HepG2 (cell line): ENCODE measurements around the gene CDK3. TPM values are rescaled to one million over a fixed set of nuclear protein-coding genes. Genes with fewer than 3 reads are reported as not detected.

Experiments
- ATAC-seq: fragments of 200-7000 bp; cut with Tn5 transposase; 3 replicates; pipeline ENCODE4 v1.9.1; 2020; ENCODE audit warnings: mild to moderate bottlenecking, moderate library complexity
- BruUV-seq: library from RNA; stranded (reverse); fragments of 400-500 nt; replicated peaks from 2 replicates; lab custom pipeline; 2021; lab: Mats Ljungman, UMichigan
- CTCF ChIA-PET: fragments of 300-600 bp; formaldehyde crosslinking; extraction: SDS; loops from one replicate; lab custom pipeline; 2021; ENCODE audit warnings: low total read pairs, inconsistent platforms, low intra/inter-chr PET ratio; lab: Yijun Ruan, JAX
- POLR2A ChIA-PET: fragments of 350-600 bp; sonication (Branson Sonifier 250); formaldehyde crosslinking; loops from one replicate; lab custom pipeline; 2020; ENCODE audit warnings: antibody characterized with exemption, inconsistent platforms; lab: Yijun Ruan, JAX
- DNase-seq: peaks from one replicate; pipeline ENCODE4 v3.0.0-alpha.2; 2015; ENCODE audit warnings: low spot score
- FAIRE-seq: peaks from 3 replicates; lab custom pipeline; 2011; peaks lifted over from hg19 to GRCh38; lab: Jason Lieb, UNC
- H2AFZ ChIP-seq: one replicate; pipeline ENCODE4 v1.6.1; 2011; ENCODE audit warnings: low read length, inconsistent platforms
- H3K27ac ChIP-seq: fragments of 300-600 bp; 3 replicates; pipeline ENCODE4 v1.8.0; 2011; ENCODE audit warnings: mixed run types, mild to moderate bottlenecking, mixed read lengths, low read length, inconsistent platforms; ENCODE audit not compliant: insufficient read depth; ENCODE audit errors: extremely low read length
- H3K27me3 ChIP-seq, 2 experiments: fragments of 200-600 bp in 1 of 2; 2 replicates in 1 of 2; 3 replicates in 1 of 2; pipeline versions ENCODE4 v1.6.0 to v1.8.0; 2011; ENCODE audit warnings: low read length in 2 of 2, mild to moderate bottlenecking in 2 of 2, moderate library complexity in 2 of 2, inconsistent platforms in 1 of 2; ENCODE audit not compliant: insufficient read depth in 2 of 2, control insufficient read depth in 1 of 2
- H3K36me3 ChIP-seq, 2 experiments: fragments of 200-600 bp in 1 of 2; replicated peaks in 1 of 2; 2 replicates in 1 of 2; 3 replicates in 1 of 2; pipeline versions ENCODE4 v1.5.1 to v1.8.0; 2011; ENCODE audit warnings: low read length in 2 of 2, inconsistent platforms in 1 of 2; ENCODE audit not compliant: insufficient read depth in 2 of 2, control insufficient read depth in 1 of 2
- H3K4me1 ChIP-seq: 2 replicates; pipeline ENCODE4 v1.5.1; 2012; ENCODE audit warnings: low read length, inconsistent platforms; ENCODE audit not compliant: insufficient read depth
- H3K4me2 ChIP-seq: 2 replicates; pipeline ENCODE4 v1.6.0; 2011; ENCODE audit warnings: low read depth, low read length, inconsistent platforms
- H3K4me3 ChIP-seq, 3 experiments: fragments of 200-600 bp in 1 of 3; sonication (generic), shearing (Covaris generic) in 1 of 3; replicated peaks in 1 of 3; 2 replicates each; pipeline ENCODE4 v1.5.1; 2011 to 2016; ENCODE audit warnings: low read length in 3 of 3, inconsistent platforms in 2 of 3, low read depth in 2 of 3, mild to moderate bottlenecking in 2 of 3, control low read depth in 1 of 3, mixed read lengths in 1 of 3; ENCODE audit not compliant: insufficient read depth in 1 of 3
- H3K79me2 ChIP-seq: one replicate; pipeline ENCODE4 v1.6.1; 2011; ENCODE audit warnings: low read length, inconsistent platforms; ENCODE audit not compliant: insufficient read depth
- H3K9ac ChIP-seq: 2 replicates; pipeline ENCODE4 v1.6.0; 2011; ENCODE audit warnings: mild to moderate bottlenecking, low read depth, low read length, inconsistent platforms; ENCODE audit not compliant: insufficient read depth
- H3K9me3 ChIP-seq: 2 replicates; pipeline ENCODE4 v1.5.1; 2012; ENCODE audit warnings: mild to moderate bottlenecking, low read length
- H4K20me1 ChIP-seq: 2 replicates; pipeline ENCODE4 v1.6.0; 2011; ENCODE audit warnings: inconsistent platforms, mild to moderate bottlenecking, low read length, moderate library complexity; ENCODE audit not compliant: insufficient read depth
- ATF1 ChIP-seq: IDR thresholded peaks from 2 replicates; pipeline ENCODE4 v1.6.1; 2016; ENCODE audit warnings: mild to moderate bottlenecking, control low read depth
- HOXA5 ChIP-seq: sonication (generic); formaldehyde crosslinking; IDR thresholded peaks from 2 replicates; pipeline ENCODE4 v1.4.0; 2020; ENCODE audit warnings: missing genetic modification reagents
- RARG ChIP-seq: sonication (generic); formaldehyde crosslinking; IDR thresholded peaks from 2 replicates; pipeline ENCODE4 v1.4.0; 2020; ENCODE audit warnings: low read depth, mild to moderate bottlenecking, missing genetic modification reagents
- SIN3A ChIP-seq: IDR thresholded peaks from 2 replicates; pipeline ENCODE4 v1.6.1; 2011; ENCODE audit warnings: low read depth, mild to moderate bottlenecking, control low read depth, low read length, borderline replicate concordance
- SKI ChIP-seq: fragments of 450-650 bp; IDR thresholded peaks from one replicate; pipeline ENCODE4 v1.6.1; 2018; ENCODE audit warnings: mild to moderate bottlenecking; ENCODE audit not compliant: partially characterized antibody
- ZFYVE20 ChIP-seq: sonication (generic); formaldehyde crosslinking; IDR thresholded peaks from 2 replicates; pipeline ENCODE4 v1.8.0; 2023; ENCODE audit warnings: low read depth, mild to moderate bottlenecking, moderate library complexity, missing genetic modification reagents, borderline replicate concordance
- ZNF367 ChIP-seq: sonication (generic); formaldehyde crosslinking; IDR thresholded peaks from 2 replicates; pipeline ENCODE4 v1.4.0; 2020; ENCODE audit warnings: missing genetic modification reagents, borderline replicate concordance
- ZNF589 ChIP-seq: sonication (generic); formaldehyde crosslinking; conservative IDR thresholded peaks from 2 replicates; pipeline ENCODE4 v1.8.0; 2022; ENCODE audit warnings: mild to moderate bottlenecking, moderate library complexity, missing genetic modification reagents
- ZNF737 ChIP-seq: sonication (generic); formaldehyde crosslinking; IDR thresholded peaks from 2 replicates; pipeline ENCODE4 v1.5.0; 2020; ENCODE audit warnings: missing genetic modification reagents, mild to moderate bottlenecking, borderline replicate concordance
- ZNF746 ChIP-seq: sonication (generic); formaldehyde crosslinking; IDR thresholded peaks from 2 replicates; pipeline ENCODE4 v1.8.0; 2022; ENCODE audit warnings: mild to moderate bottlenecking, missing genetic modification reagents
- ZNF775 ChIP-seq: sonication (generic); formaldehyde crosslinking; IDR thresholded peaks from 2 replicates; pipeline ENCODE4 v1.4.0; 2020; ENCODE audit warnings: missing genetic modification reagents, mild to moderate bottlenecking, moderate library complexity, borderline replicate concordance
- WGBS: methylation state at CpG from one replicate; pipeline ENCODE4 v1.1.6; 2017; ENCODE audit warnings: low lambda C conversion rate; 5-methylcytosine and 5-hydroxymethylcytosine counted together
- in situ Hi-C: cut with HindIII; loops from 2 replicates; pipeline ENCODE4 v1.10.0; 2017; ENCODE audit warnings: low pct_unique_long_range_greater_than_20kb; ENCODE audit not compliant: extremely low pct_ligation_motif_present
- intact Hi-C: fragments of 100-400 bp; cut with micrococcal nuclease; formaldehyde crosslinking; loops from one replicate; pipeline ENCODE4 v1.10.0; 2022; ENCODE audit not compliant: unreplicated experiment
- polyA plus RNA-seq, 8 experiments: library from polyadenylated mRNA; depleted of rRNA in 3 of 8; stranded (reverse) in 7 of 8; unstranded in 1 of 8; fragments of >200 nt; fragmentation: Illumina TruSeq in 4 of 8; extraction: Trizol in 4 of 8; gene quantifications; 2 replicates each; pipeline versions ENCODE4 v1.2.1 to v1.2.3, GENCODE V29; 2011 to 2016; ENCODE audit warnings: low read depth in 4 of 8, missing spikeins in 1 of 8, mixed read lengths in 1 of 8; ENCODE audit not compliant: insufficient read depth in 1 of 8
- total RNA-seq, 5 experiments: library from RNA; depleted of rRNA; stranded (reverse); fragments of >200 nt; fragmentation: Illumina TruSeq; extraction: Trizol; gene quantifications; 2 replicates each; pipeline ENCODE4 v1.2.3, GENCODE V29; 2016; ENCODE audit warnings: low read depth in 1 of 5
- TF ChIP-seq, protein P1 (sequence below): sonication (generic); formaldehyde crosslinking; IDR thresholded peaks from 2 replicates; pipeline ENCODE4 v1.5.0; 2020; ENCODE audit warnings: missing genetic modification reagents, mild to moderate bottlenecking, borderline replicate concordance

Gene CDK3
- total and polyA plus RNA-seq, 2 of the 13 experiments (the other 11 are each of a cell fraction or from before 2014, with no cell fraction given), result 5.8 to 11.4 TPM

DNA sequence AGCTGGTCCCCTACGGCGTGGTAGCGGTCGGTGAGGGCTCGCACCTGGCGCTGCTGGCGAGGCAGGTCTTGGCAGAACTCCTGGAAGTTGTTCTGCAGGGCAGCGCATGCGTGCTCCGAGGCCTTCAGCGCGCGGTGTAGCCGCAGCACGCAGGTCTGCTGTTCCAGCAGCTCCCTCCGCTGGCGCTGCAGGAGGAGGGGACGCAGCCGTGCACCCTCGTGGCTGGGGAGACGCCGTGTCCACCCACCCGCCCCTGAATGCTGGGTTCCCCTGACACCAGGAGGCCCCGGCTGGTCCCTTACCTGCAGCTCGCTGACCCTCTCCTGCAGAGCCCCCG is 14.2 kb downstream of the CDK3 start:
- ChIA-PET CTCF (interaction anchor here (1.2 to 1.9 kb wide), 3 partner anchors 9 to 265 kb away, joined by 4 to 7 read pairs (median 6); no protein-coding TSS in a partner anchor), POLR2A (interaction anchor here (1.0 to 2.0 kb wide), 5 partner anchors 11 to 139 kb away, joined by 3 to 9 read pairs (median 4); partner anchors contain the start of gene EVPL)
- DNase-seq (no peak), ATAC-seq (no peak), FAIRE-seq (no peak)
- Histone ChIP-seq H3K79me2 (no peaks in the 10 kb centered on the region), H3K27me3 (no peaks in the 10 kb centered on the region), H3K4me1 (peaks cover 5% of the 10 kb centered on the region; the same call in 1 of the 2 replicates), H2AFZ (no peak overlapping the region), H3K4me3 (no peak overlapping the region), H3K9me3 (no peaks in the 10 kb centered on the region), H3K9ac (no peak overlapping the region), H3K4me2 (no peak overlapping the region), H3K36me3 (peaks cover 4 to 5% of the 10 kb centered on the region in 2 experiments; a peak in 4 of 5 replicates), H3K27ac (no peak overlapping the region), H4K20me1 (no peaks in the 10 kb centered on the region)
- 0 out of 2 replicates have a peak, but pooled peaks have one; percentile 35 for TF ChIP-seq ZFYVE20 (CRISPR knock-in tag)
- no peak for TF ChIP-seq SKI
- no peak for TF ChIP-seq ZNF746 (CRISPR knock-in tag)
- TF ChIP-seq ZNF589, result 0 out of 2 replicates have a peak, but pooled peaks have one; percentile 44
- no peak for TF ChIP-seq ZNF367 (CRISPR knock-in tag)
- no peak for TF ChIP-seq HOXA5 (CRISPR knock-in tag)
- in situ Hi-C loops (no loop called here), intact Hi-C loops (loop anchor here (1.0 to 2.0 kb wide), 2 partner anchors 42 to 167 kb away; no protein-coding TSS in a partner anchor)
- 98% methylated on average over 8 of the region's 26 CpGs for WGBS
- BruUV-seq, result no TSS peak

DNA sequence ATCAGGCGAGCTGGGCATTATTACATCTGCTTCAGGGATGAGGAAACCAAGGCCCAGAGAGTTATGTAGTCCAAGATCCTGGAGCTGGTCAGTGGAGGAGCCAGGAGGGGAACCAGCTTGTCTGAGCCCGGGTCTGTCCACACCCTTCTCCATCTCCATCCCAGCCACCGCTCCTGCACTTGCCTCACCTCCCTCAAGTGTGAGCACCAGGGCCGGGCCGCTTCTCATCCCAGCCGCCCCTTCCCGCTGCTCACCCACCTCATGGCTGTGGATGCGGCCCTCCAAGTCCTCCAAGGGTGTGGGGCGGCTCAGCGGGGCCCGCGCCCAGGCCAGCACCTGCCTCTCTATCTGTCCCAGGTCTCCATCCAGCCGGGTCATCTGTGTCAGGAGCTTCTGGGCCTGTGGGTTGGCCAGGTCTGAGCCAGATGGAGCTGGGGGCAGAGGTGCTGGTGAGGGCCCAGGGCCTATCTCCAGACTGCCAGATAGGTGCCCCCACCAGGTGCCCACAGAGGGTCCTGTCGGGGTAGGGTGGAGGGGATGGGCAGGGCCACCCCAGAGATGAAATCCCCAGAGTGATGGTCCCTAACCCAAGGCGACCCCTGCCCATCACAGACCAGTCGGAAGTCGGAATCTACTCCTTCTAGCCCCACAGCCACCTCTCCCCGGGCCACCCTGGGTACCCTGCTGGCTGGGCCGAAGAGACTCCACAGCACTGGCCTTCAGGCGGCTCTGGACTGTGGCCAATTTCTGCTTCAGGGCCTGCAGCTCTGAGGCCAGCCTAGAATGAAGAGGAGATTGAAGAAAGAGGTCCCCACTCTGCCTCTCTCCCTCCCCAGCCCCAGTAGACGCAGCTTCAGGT is 17.1 kb downstream of the CDK3 start:
- TF ChIP-seq ZNF775 (CRISPR knock-in tag) (no peak), ZNF737 (CRISPR knock-in tag) (no peak), ATF1 (no peak), SIN3A (no peak), RARG (CRISPR knock-in tag) (no peak)
- TF ChIP-seq, protein P1, sequence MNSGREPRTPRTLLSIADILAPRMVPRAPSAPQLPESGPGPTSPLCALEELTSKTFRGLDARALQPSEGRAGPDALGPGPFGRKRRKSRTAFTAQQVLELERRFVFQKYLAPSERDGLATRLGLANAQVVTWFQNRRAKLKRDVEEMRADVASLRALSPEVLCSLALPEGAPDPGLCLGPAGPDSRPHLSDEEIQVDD, result no peak
- TF ChIP-seq, all 625 proteins: peak for 0
- CTCF ChIA-PET, result no interaction called here
- Histone ChIP-seq H3K36me3 (peaks cover 1 to 8% of the 10 kb centered on the region in 2 experiments; a peak in 3 of 5 replicates), H3K4me1 (peaks cover 5% of the 10 kb centered on the region; the same call in 1 of the 2 replicates), H2AFZ (no peak overlapping the region), H3K79me2 (no peaks in the 10 kb centered on the region), H3K27ac (no peak overlapping the region), H3K4me2 (no peak overlapping the region), H3K27me3 (no peaks in the 10 kb centered on the region), H4K20me1 (no peaks in the 10 kb centered on the region), H3K4me3 (no peak overlapping the region), H3K9me3 (no peaks in the 10 kb centered on the region), H3K9ac (no peak overlapping the region)
- in situ Hi-C loops, result no loop called here
- BruUV-seq, result no TSS peak
- POLR2A ChIA-PET, result no interaction called here
- intact Hi-C loops, result no loop called here
- ATAC-seq (no peak), FAIRE-seq (no peak), DNase-seq (no peak)
- 93% methylated on average over 19 of the region's 21 CpGs for WGBS
